H9 (cell line): ENCODE results near the gene ACBD6. TPM values are rescaled to one million over a fixed set of nuclear protein-coding genes. Genes with fewer than 3 reads are reported as not detected.
A peak's percentile ranks its signal among the peaks of the same experiment; 100 is the strongest.

Source experiments
- DNase-seq: peaks from one replicate; pipeline ENCODE4 v3.0.0-alpha.2; 2017
- H2AFZ ChIP-seq: one replicate; pipeline ENCODE4 v1.6.1; 2013; ENCODE audit warnings: mild to moderate bottlenecking, low read length, control low read depth, moderate library complexity
- H2AK5ac ChIP-seq: 2 replicates; pipeline ENCODE4 v1.6.1; 2013; ENCODE audit warnings: low read length, control low read depth, mixed read lengths; ENCODE audit not compliant: insufficient read length
- H2BK120ac ChIP-seq: one replicate; pipeline ENCODE4 v1.6.1; 2013; ENCODE audit warnings: low read depth, mild to moderate bottlenecking, low read length, control low read depth, inconsistent platforms; ENCODE audit not compliant: poor library complexity, severe bottlenecking
- H2BK12ac ChIP-seq: 2 replicates; pipeline ENCODE4 v1.6.1; 2013; ENCODE audit warnings: low read length, control low read depth, mixed read lengths, low read depth; ENCODE audit not compliant: insufficient read length
- H2BK15ac ChIP-seq: 2 replicates; pipeline ENCODE4 v1.6.1; 2013; ENCODE audit warnings: low read depth, low read length, control low read depth
- H2BK20ac ChIP-seq: one replicate; pipeline ENCODE4 v1.6.1; 2013; ENCODE audit warnings: low read depth, mild to moderate bottlenecking, low read length, control low read depth, inconsistent platforms; ENCODE audit not compliant: poor library complexity, severe bottlenecking
- H2BK5ac ChIP-seq: 2 replicates; pipeline ENCODE4 v1.6.1; 2013; ENCODE audit warnings: low read length, control low read depth, mixed read lengths; ENCODE audit not compliant: insufficient read length
- H3K14ac ChIP-seq: 2 replicates; pipeline ENCODE4 v1.6.1; 2013; ENCODE audit warnings: low read length, control low read depth; ENCODE audit not compliant: insufficient read depth
- H3K18ac ChIP-seq: 2 replicates; pipeline ENCODE4 v1.6.1; 2013; ENCODE audit warnings: low read depth, mild to moderate bottlenecking, mixed read lengths, low read length, control low read depth; ENCODE audit not compliant: insufficient read length
- H3K23ac ChIP-seq: 2 replicates; pipeline ENCODE4 v1.6.1; 2013; ENCODE audit warnings: low read length, control low read depth, mixed read lengths, low read depth; ENCODE audit not compliant: insufficient read length
- H3K23me2 ChIP-seq: 2 replicates; pipeline ENCODE4 v1.6.1; 2013; ENCODE audit warnings: low read depth, mild to moderate bottlenecking, mixed read lengths, low read length, control low read depth; ENCODE audit not compliant: insufficient read length, poor library complexity, severe bottlenecking
- H3K27ac ChIP-seq: 2 replicates; pipeline ENCODE4 v1.5.1; 2013; ENCODE audit warnings: low read length, control low read depth, mixed read lengths, low read depth; ENCODE audit not compliant: insufficient read length
- H3K27me3 ChIP-seq: 2 replicates; pipeline ENCODE4 v1.6.1; 2013; ENCODE audit warnings: low read length, control low read depth, inconsistent platforms; ENCODE audit not compliant: insufficient read depth
- H3K4ac ChIP-seq: 2 replicates; pipeline ENCODE4 v1.6.1; 2013; ENCODE audit warnings: low read depth, mild to moderate bottlenecking, control low read depth, inconsistent platforms, low read length, moderate library complexity
- H3K4me1 ChIP-seq: 2 replicates; pipeline ENCODE4 v1.6.1; 2013; ENCODE audit warnings: low read length, control low read depth, inconsistent platforms; ENCODE audit not compliant: insufficient read depth
- H3K4me2 ChIP-seq: 2 replicates; pipeline ENCODE4 v1.6.1; 2013; ENCODE audit warnings: low read length, control low read depth, mixed read lengths; ENCODE audit not compliant: insufficient read length, insufficient read depth
- H3K56ac ChIP-seq: 2 replicates; pipeline ENCODE4 v1.6.1; 2013; ENCODE audit warnings: low read depth, mild to moderate bottlenecking, mixed read lengths, low read length, control low read depth; ENCODE audit not compliant: insufficient read length
- H3K79me1 ChIP-seq: 2 replicates; pipeline ENCODE4 v1.6.1; 2013; ENCODE audit warnings: low read depth, mild to moderate bottlenecking, moderate library complexity, low read length, control low read depth, inconsistent platforms; ENCODE audit not compliant: insufficient read depth, poor library complexity, severe bottlenecking
- H3K79me2 ChIP-seq: 2 replicates; pipeline ENCODE4 v1.6.1; 2013; ENCODE audit warnings: low read length, control low read depth, inconsistent platforms; ENCODE audit not compliant: insufficient read depth
- H3K9ac ChIP-seq: 2 replicates; pipeline ENCODE4 v1.6.1; 2013; ENCODE audit warnings: low read length, control low read depth, mixed read lengths; ENCODE audit not compliant: insufficient read length; ENCODE audit errors: extremely low read depth
- H3K9me3 ChIP-seq: one replicate; pipeline ENCODE4 v1.6.1; 2013; ENCODE audit warnings: low read depth, low read length, inconsistent platforms; ENCODE audit not compliant: control insufficient read depth
- H3T11ph ChIP-seq: one replicate; pipeline ENCODE4 v1.6.1; 2013; ENCODE audit warnings: mild to moderate bottlenecking, low read length, control low read depth, inconsistent platforms
- H4K20me1 ChIP-seq: one replicate; pipeline ENCODE4 v1.6.1; 2013; ENCODE audit not compliant: control insufficient read depth, insufficient read length, insufficient read depth
- H4K5ac ChIP-seq: 2 replicates; pipeline ENCODE4 v1.6.1; 2013; ENCODE audit warnings: low read depth, mild to moderate bottlenecking, mixed read lengths, low read length, control low read depth; ENCODE audit not compliant: insufficient read length
- H4K8ac ChIP-seq: replicated peaks from 2 replicates; pipeline ENCODE4 v1.6.1; 2013; ENCODE audit warnings: low read length, control low read depth, mixed read lengths, low read depth; ENCODE audit not compliant: insufficient read length
- H4K91ac ChIP-seq: 2 replicates; pipeline ENCODE4 v1.6.1; 2013; ENCODE audit warnings: low read depth, mild to moderate bottlenecking, moderate library complexity, mixed read lengths, low read length, control low read depth; ENCODE audit not compliant: insufficient read length
- H3K27ac Mint-ChIP-seq, 3 experiments: 2 replicates in 2 of 3; 3 replicates in 1 of 3; pipeline ENCODE4 v1.8.0; 2020 to 2021; ENCODE audit warnings: mixed read lengths in 3 of 3, mild to moderate bottlenecking in 1 of 3, moderate library complexity in 1 of 3
- H3K27me3 Mint-ChIP-seq: 2 replicates; pipeline ENCODE4 v1.8.0; 2021; ENCODE audit warnings: low read depth, mild to moderate bottlenecking, moderate library complexity, mixed read lengths
- H3K36me3 Mint-ChIP-seq, 3 experiments: 2 replicates in 2 of 3; 3 replicates in 1 of 3; pipeline ENCODE4 v1.8.0; 2020 to 2021; ENCODE audit warnings: low read depth in 3 of 3, mixed read lengths in 3 of 3; ENCODE audit not compliant: insufficient read depth in 1 of 3
- H3K4me1 Mint-ChIP-seq, 2 experiments: 2 replicates each; pipeline ENCODE4 v1.8.0; 2020; ENCODE audit warnings: mixed read lengths in 2 of 2
- H3K4me3 Mint-ChIP-seq, 2 experiments: 2 replicates in 1 of 2; 3 replicates in 1 of 2; pipeline ENCODE4 v1.8.0; 2020 to 2021; ENCODE audit warnings: mild to moderate bottlenecking in 2 of 2, mixed read lengths in 2 of 2, moderate library complexity in 1 of 2
- H3K9me3 Mint-ChIP-seq, 2 experiments: 2 replicates in 1 of 2; 3 replicates in 1 of 2; pipeline ENCODE4 v1.8.0; 2020; ENCODE audit warnings: mild to moderate bottlenecking in 2 of 2, mixed read lengths in 2 of 2, moderate library complexity in 1 of 2
- CTCF ChIP-seq: fragments of 200-600 bp; sonication (generic); conservative IDR thresholded peaks from 3 replicates; pipeline ENCODE4 v1.8.0; 2021; ENCODE audit warnings: antibody characterized with exemption, mild to moderate bottlenecking
- WGBS: extraction: QIAGEN DNeasy Blood & Tissue Kit; methylation state at CpG from one replicate; pipeline ENCODE4 v1.1.7; 2013; ENCODE audit warnings: missing lambda C conversion rate, low lambda C conversion rate, mixed read lengths; ENCODE audit not compliant: insufficient read length; ENCODE audit errors: extremely low coverage; 5-methylcytosine and 5-hydroxymethylcytosine counted together
- total RNA-seq: library from RNA; stranded (reverse); gene quantifications from 2 replicates; pipeline ENCODE4 v1.2.1, GENCODE V29; 2021

ACBD6 gene
- total RNA-seq, 1 experiment from 2014 or later = 51.4 TPM

DNA sequence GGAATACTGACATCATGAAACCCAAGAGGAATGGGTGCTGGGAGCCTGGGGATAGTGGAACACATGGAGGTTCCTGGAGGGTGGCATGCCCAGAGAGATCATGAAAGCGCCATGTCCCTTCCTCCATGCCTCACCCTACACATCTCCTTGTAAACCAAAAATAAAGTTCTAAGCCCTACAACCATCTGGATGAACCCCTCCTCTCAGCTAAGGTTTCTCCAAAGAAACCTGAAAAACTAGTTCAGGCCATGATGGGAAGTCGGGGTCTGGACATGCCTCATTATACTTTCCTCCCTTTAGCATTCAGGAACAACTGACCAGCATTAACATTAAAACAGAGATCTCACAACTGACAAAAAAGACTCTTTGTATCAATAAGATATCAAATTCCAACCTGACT is 68.5 kb downstream of the ACBD6 start:
- Mint-ChIP-seq H3K4me1 (peaks cover 26 to 29% of the 10 kb centered on the region in 2 experiments), H3K9me3 (peaks cover 8 to 11% of the 10 kb centered on the region in 2 experiments; a peak in 2 of 5 replicates), H3K36me3 (peaks cover 16 to 31% (median 20%) of the 10 kb centered on the region in 3 experiments), H3K27ac (peak overlapping the region; percentile 46 to 88 (median 74); a peak in 5 of 7 replicates), H3K4me3 (no peak overlapping the region), H3K27me3 (no peaks in the 10 kb centered on the region; the same call in 1 of the 2 replicates)
- no CpG with 5 or more reads among the region's 2 CpGs for WGBS
- H4K5ac ChIP-seq = no peak overlapping the region
- no peak overlapping the region for H2AK5ac ChIP-seq
- H3T11ph ChIP-seq = no peak overlapping the region
- no peak overlapping the region for H2BK15ac ChIP-seq
- peaks cover 7% of the 10 kb centered on the region; the same call in 1 of the 2 replicates for H3K4me1 ChIP-seq
- no peak for DNase-seq
- H4K91ac ChIP-seq = no peak overlapping the region
- no peak overlapping the region for H2BK120ac ChIP-seq
- H2BK12ac ChIP-seq = no peak overlapping the region
- H3K9ac ChIP-seq = no peak overlapping the region
- no peak overlapping the region for H3K14ac ChIP-seq
- no peak overlapping the region for H3K4ac ChIP-seq
- H2BK5ac ChIP-seq = no peak overlapping the region
- no peak overlapping the region for H3K4me2 ChIP-seq
- H4K8ac ChIP-seq = no peak overlapping the region
- no peak overlapping the region for H3K56ac ChIP-seq
- H3K9me3 ChIP-seq = no peaks in the 10 kb centered on the region
- no peak overlapping the region for H3K27ac ChIP-seq
- no peak for TF ChIP-seq CTCF
- no peak overlapping the region for H2AFZ ChIP-seq
- no peaks in the 10 kb centered on the region for H4K20me1 ChIP-seq
- no peaks in the 10 kb centered on the region; the same call in 1 of the 2 replicates for H3K79me2 ChIP-seq
- H3K23me2 ChIP-seq = no peaks in the 10 kb centered on the region
- no peak overlapping the region for H3K18ac ChIP-seq
- no peaks in the 10 kb centered on the region for H3K79me1 ChIP-seq
- H3K27me3 ChIP-seq = no peaks in the 10 kb centered on the region
- no peak overlapping the region for H2BK20ac ChIP-seq
- H3K23ac ChIP-seq = no peak overlapping the region
